Measurements from ENCODE around the gene RCC1. TPM values are rescaled to one million over a fixed set of nuclear protein-coding genes. Genes with fewer than 3 reads are reported as not detected.

RCC1 gene
- total RNA-seq, 1 experiment from 2014 or later, result 61.2 TPM

GRCh38 chr1:28578696-28579218 is 72.9 kb downstream of the RCC1 start:
- ChIA-PET POLR2A (interaction anchor here (0.5 to 0.9 kb wide), 2 partner anchors 53 to 340 kb away, joined by 6 to 14 read pairs; no protein-coding TSS in a partner anchor), CTCF (interaction anchor here (0.6 kb wide), 1 partner anchor 60 kb away, joined by 4 read pairs; no protein-coding TSS in a partner anchor)
- Histone ChIP-seq H3K27ac (ENCODE audit: low read length) (no peak overlapping the region), H3K4me3 (ENCODE audit: low read depth in 2 of 2, low read length in 2 of 2) (no peak overlapping the region), H3K4me1 (ENCODE audit: control insufficient read depth, insufficient read depth, low read length) (peaks cover 4% of the 10 kb centered on the region), H3K9me3 (ENCODE audit: control insufficient read depth, insufficient read depth, low read depth, low read length) (no peaks in the 10 kb centered on the region), H3K27me3 (ENCODE audit: control insufficient read depth, insufficient read depth, low read length) (no peaks in the 10 kb centered on the region), H3K36me3 (ENCODE audit: control insufficient read depth, insufficient read depth, low read length) (peaks cover 15% of the 10 kb centered on the region)
- BruUV-seq (replicated peaks), result no TSS peak
- TF ChIP-seq CTCF (IDR thresholded peaks at IDR 0.05) (no peak), POLR2AphosphoS5 (IDR thresholded peaks at IDR 0.05; ENCODE audit: low read depth, low read length) (no peak), SIN3A (IDR thresholded peaks at IDR 0.05; ENCODE audit: borderline replicate concordance, insufficient read depth, low read depth, low read length) (no peak), TCF7L2 (IDR thresholded peaks at IDR 0.05; ENCODE audit: low read depth, low read length) (no peak), REST (IDR thresholded peaks at IDR 0.05; ENCODE audit: insufficient read depth in 1 of 2, low read depth in 2 of 2, low read length in 1 of 2) (no peak)
- ATAC-seq (no peak), DNase-seq (ENCODE audit: low read depth, low spot score) (no peak)
- in situ Hi-C loops (cut with HindIII; ENCODE audit: low pct_unique_long_range_greater_than_20kb, low sequenced_read_pairs), result no loop called here
- intact Hi-C loops (cut with micrococcal nuclease; ENCODE audit: unreplicated experiment), result no loop called here

- Histone ChIP-seq H3K4me3 (ENCODE audit: low read depth in 2 of 2, low read length in 2 of 2) (peak overlapping the region; percentile 89 to 90), H3K9me3 (ENCODE audit: control insufficient read depth, insufficient read depth, low read depth, low read length) (no peaks in the 10 kb centered on the region), H3K36me3 (ENCODE audit: control insufficient read depth, insufficient read depth, low read length) (peaks cover 15% of the 10 kb centered on the region), H3K27me3 (ENCODE audit: control insufficient read depth, insufficient read depth, low read length) (no peaks in the 10 kb centered on the region), H3K27ac (ENCODE audit: low read length) (peak overlapping the region; percentile 4; the same call in 1 of the 2 replicates), H3K4me1 (ENCODE audit: control insufficient read depth, insufficient read depth, low read length) (peaks cover 4% of the 10 kb centered on the region)
- intact Hi-C loops (cut with micrococcal nuclease; ENCODE audit: unreplicated experiment), result no loop called here
- POLR2A ChIA-PET, result interaction anchor here (0.5 to 0.9 kb wide), 3 partner anchors 24 to 341 kb away, joined by 6 to 14 read pairs (median 6); no protein-coding TSS in a partner anchor
- no peak for ATAC-seq
- BruUV-seq (replicated peaks), result no TSS peak
- TF ChIP-seq POLR2AphosphoS5 (IDR thresholded peaks at IDR 0.05; ENCODE audit: low read depth, low read length), result 0 out of 2 replicates have a peak, but pooled peaks have one; percentile 20
- no peak for TF ChIP-seq TCF7L2 (IDR thresholded peaks at IDR 0.05; ENCODE audit: low read depth, low read length)
- CTCF ChIA-PET, result no interaction called here
- DNase-seq (ENCODE audit: low read depth, low spot score), result no peak
- in situ Hi-C loops (cut with HindIII; ENCODE audit: low pct_unique_long_range_greater_than_20kb, low sequenced_read_pairs), result no loop called here
These were observed 73.6 kb downstream of the RCC1 start for GRCh38 chr1:28579401-28579800.

All from Panc1 (cell line).